ENCODE measurements around the gene PALLD. TPM values are rescaled to one million over a fixed set of nuclear protein-coding genes. Genes with fewer than 3 reads are reported as not detected.

The PALLD gene
- total RNA-seq, 1 donor from 2014 or later: 1.5 TPM

DNA sequence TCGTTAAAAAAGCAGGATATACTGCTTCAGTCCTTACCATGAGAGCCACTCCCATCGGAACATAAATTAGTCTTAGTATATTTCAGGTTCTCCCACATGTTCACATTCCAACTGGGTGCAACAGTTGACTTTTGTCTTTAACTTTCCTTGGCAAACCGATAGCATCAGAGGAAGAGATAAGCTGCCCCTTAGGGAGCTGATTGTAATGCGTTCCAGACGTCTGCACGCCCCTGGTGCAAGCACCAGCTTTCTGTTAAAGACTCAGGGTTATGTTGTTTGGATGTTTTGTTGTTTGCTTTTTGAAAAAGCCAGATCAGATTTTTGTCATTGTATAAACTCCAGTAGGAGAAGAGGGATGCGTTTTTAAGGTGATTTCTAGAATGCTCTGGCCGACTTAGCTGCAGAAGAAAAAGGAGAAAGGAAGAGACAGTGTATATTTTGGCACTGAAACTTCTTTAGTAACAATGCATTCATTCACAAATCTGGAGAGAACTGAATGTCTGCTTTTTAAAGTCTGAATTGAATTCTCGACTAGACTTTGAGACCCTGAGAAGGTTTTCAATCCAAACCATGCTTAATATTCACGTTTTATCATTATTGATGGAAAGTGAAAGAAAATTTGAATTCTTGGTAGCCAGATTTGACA, 352.3 kb downstream of the PALLD start:
- no peak for DNase-seq (ENCODE audit: low read depth, low spot score)

DNA sequence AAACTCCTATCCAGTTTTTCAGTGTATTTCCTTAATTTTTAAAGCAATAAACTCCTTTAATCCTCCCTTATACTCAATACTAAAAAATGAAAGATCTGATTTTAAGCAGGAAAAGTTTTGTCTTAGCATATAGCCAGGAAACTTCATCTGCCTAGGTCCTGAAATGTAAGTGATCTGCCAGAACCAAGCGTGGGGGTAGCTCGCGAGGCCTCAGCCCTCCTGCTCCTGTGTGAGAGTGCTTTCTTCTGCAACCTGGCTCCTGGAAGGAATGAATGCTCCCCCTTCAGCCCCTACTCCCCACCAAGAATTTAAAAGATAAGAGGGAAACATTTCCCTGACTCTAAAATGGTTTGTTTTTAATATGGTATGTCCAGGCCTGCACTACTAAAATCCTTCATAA, 353.1 kb downstream of the PALLD start:
- no peak for DNase-seq (ENCODE audit: low read depth, low spot score)

DNA sequence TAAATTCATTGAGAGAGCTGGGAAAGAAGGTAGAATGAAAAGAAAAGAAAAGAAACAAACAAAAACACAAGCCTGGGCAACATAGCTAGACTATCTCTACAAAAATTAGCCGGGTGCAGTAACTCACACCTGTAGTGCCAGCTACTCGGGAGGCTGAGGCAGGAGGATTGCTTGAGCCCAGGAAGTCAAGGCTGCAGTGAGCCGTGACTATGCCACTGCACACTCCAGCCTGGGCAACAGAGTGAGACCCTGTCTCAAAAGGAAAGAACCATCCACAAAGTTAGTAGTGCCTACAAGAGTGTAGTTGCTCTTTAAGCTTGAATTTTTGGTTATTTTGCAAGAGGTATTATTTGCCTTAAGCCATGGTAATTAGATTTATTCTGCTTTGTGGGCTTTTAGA, 355.5 kb downstream of the PALLD start:
- DNase-seq (ENCODE audit: low read depth, low spot score): no peak

DNA sequence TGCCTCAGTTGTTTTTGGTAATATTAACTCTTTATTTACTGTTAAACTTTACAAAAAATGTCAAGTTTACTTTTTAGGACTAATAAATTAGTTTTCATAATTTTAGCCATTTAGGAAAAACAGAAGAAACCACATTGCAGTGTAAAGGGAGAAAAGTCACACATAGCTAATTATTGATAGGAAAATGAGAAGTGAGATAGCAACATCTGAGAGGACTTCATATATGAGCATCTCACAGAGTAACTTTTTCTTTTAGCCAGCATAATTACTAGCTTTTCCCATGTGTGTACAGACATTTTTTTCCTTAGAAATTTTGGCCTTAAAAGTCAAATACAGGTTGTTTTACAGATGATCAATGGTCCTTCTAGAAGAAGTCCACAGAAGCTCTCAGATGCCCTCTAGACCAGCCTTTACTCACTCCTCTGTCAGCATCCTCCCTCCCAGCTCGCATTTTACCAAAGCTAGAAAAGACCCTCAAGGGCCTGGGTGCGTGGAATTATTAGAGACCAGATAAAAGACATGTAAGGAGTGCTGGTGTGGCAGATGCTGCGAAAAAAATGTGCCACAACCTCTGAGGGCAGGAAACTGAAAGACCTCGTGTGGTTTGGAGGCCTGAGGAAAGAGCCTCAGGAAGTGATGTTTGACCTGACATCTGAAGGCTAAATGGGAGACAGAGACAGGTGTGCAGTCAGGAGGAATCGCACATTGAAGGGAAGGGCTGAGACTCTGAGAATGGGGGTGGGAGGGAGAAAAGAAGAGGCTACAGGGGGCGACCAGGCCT, 356.3 kb downstream of the PALLD start:
- DNase-seq (ENCODE audit: low read depth, low spot score): no peak

DNA sequence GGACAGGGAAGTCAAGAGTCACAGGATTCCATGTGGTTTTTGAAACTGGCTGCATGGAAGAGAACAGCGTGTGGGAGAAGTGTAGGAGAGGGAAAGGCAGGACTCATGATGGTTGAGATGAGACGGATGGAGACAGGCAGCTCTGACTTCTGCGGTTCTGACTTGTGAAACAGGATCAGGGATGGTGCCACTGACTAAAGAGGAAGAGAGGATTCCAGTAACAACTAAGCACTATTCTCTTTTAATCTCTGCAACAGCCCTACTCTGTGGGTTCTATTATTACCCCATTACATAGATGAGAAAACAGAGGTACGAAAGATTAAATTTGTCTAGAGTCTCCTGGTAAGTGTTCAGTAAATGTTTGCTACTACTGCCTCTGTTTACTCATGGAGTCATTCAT, 356.9 kb downstream of the PALLD start:
- DNase-seq (ENCODE audit: low read depth, low spot score): no peak

DNA sequence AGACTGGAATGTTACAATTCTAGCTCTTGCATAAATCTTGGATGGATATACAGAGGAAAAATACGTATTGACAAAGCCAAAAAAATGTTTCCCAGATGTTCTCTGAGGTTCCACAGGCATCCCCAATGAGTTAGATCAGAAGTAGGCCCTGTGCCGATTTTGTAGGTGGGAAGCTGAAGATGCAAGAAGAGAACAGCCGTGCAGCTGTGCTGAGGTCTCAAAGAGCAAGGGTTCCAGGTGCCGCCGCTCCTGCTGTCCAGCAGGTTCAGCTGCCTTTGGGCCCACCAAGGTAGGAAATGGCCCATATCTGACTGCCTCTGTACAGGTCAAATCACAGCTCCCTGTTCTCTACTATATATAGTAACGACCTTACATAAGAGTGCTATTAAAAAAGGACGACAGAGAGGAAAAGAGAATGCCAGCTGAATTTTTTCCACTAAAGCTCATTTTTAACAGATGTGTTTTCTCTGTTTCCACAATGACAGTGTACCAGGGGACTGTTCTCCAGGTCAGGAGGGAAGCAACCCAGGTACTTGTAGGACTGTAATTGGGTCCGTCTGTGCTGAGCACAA, 357.6 kb downstream of the PALLD start:
- DNase-seq (ENCODE audit: low read depth, low spot score): no peak

DNA sequence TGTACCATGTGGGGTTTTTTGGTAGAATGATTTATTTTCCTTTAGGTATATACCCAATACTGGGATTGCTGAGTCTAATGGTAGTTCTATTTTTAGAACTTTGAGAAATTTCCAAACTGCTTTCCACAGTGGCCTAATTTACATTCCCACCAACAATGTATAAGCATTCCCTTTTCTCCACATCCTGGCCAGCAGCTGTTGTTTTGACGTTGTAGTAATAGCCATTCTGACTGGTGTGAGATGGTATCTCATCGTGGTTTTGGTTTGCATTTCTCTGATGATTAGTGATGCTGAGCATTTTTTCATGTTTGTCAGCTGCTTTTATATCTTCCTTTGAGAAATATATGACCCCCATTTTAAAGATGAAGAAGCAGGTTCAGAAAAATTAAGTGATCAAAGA, 359.5 kb downstream of the PALLD start:
- no peak for DNase-seq (ENCODE audit: low read depth, low spot score)

DNA sequence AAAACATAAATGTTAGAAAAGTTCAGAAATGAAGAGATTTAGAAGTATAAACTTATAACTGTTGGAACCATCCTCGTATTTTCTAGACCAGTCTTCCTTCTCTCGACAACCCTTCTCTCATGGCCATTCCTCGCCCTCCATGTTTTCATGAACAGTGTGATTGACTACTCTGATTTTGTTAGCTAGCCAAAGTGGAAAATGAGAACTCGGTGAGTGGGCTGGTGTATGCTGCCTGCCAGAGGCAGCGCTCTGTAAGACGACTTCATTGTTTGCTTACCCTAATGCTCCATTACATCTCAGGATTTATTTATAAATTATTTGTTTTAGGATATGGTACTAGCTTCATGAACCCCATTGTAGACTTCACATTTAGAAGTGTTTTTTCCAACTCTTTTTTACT, 360.2 kb downstream of the PALLD start:
- no peak for DNase-seq (ENCODE audit: low read depth, low spot score)

DNA sequence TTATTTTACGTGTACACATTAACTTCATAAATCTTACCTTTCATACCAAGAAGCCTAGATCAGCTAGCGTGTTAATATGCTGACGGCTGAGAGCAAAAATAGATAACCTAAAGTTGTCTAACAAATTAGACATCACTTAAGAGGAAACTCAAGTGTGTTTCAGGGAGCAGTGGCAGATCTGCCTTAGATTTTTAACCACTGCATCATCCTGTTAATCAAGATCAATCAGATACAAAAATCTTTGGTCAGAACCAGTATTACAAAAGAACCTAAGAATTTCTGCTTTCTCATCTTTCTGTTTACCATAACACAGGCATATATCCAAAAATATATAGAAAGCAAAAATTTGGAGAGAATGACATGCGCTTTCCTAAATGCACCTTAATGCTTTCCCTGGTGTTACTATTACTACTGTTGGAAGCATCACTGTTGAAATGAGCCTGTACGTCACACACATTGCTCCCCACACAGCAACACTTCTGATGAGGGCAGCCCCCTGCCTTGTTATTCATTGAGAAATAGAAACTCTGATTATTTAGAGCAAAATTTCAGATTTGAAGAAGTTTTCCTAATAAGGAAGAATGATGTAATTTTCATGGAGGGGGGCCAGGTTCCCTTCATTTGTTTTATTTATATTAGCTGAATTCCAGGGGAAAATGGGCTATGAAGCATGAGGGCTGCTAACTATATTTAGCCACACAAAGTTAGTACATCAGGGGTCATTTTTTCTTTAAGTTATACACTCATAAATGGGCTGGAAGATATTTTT, 360.9 kb downstream of the PALLD start:
- no peak for DNase-seq (ENCODE audit: low read depth, low spot score)

DNA sequence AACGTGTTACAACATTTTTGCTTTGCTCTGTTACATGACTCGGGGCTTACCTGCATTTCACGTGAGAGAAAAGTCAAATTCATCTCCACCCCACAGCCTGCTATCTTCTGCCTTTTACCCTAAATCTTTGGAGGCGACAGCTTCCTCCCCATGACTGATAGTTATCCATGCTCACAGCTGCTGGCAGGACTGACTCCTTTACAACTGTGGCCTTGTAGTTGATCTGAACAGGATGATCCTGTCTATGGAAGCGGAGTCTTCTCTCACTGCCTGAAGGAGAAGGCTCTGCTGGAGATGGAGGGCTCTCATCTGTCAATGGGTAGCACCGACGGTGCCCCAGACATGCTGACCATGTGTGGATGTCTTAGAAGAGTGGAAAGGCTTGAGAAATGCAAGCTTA, 362.2 kb downstream of the PALLD start:
- no peak for DNase-seq (ENCODE audit: low read depth, low spot score)

DNA sequence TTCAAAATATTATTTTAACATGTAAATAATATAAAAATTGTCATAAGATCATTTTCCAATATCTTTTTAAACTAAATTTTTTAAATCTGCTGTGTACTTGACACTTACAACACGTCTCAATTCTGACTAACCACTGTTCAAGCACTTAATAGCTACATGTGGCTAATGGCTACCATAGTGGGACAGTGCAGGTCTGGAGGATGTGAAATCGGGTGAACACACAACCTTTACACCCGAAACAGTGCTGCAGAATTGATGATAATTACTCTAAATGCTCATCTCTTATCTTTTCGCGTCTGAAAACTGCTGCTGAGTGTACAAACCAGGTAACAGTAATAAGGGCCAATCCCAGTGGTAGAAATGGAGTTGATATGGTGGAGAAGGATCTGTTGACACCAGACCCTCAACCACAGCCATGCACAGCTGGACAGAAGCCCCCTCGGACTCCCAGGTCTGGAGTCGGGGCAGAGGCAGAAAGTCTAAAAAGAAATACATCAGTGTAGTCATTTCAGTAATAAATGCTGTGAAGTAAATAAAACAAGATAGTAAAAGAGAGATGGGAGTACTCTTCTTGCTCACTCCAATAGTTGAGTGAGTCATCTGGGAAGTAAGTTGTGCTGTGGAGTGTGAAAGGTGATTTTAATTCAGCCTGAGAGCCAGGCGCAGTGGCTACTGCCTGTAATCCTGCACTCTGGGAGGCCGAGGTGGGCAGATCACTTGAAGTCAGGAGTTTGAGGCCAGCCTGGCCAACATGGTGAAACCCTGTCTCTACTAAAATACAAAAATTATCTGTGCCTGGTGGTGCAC, 363.2 kb downstream of the PALLD start:
- DNase-seq (ENCODE audit: low read depth, low spot score): no peak

DNA sequence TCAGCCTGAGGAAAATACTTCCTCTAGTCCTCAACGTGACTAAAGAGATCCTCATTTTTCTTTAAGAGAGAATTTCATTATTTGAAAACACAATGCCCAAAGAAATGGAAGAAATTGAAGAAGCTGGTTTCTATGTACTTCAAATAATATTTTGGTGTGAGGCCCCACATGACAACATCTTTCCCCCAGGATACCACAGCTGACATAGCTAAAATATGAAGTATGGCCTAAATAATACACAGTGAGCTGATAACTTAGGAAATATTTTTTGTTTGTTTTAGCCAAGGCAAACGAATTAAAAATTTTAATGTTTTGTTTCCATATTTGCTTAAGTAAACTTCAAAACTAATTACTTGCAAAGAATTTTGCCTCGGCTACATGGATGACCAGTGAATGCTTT, 364.0 kb downstream of the PALLD start:
- DNase-seq (ENCODE audit: low read depth, low spot score): no peak

DNA sequence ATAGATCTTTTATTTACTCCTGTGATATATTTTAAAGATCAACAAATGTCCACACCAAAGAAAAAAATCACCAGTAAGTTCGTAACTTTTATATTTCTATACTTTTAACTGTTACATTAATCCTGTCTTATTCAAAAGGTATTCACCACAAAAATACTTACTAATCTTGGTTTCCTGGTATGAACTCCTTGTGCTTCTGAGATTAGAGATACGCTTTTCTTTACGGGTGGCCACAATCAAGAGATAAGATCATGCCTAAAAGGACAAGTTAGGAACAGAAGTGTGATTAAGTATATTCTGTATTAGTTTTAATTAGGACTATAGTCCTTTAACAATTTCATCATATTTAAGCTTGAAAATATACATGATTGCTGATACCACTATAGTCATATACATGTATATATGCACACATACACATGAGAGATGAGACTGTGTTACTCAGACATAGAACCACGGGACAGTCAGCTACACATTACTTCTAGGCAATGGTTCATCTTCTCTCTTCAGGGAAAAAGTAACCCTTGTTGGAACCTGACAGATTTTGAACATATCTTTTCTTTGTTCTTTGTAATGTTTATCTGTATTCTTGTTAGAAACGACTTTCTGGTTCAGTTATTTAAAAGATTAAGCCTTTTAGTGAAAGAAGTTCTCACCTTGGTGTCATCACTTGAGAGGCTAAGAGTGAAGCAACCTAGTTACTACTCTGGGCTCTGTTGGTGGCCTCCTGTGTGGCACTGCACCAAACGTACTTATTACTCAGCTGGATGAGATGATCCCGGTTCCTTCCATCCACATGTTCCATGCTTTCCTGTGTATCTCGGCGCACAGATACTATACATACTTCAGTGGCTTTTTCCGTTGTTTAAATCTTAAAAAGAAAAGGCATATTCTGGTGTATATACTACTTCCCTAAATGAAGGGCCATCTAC, 367.1 kb downstream of the PALLD start:
- DNase-seq (ENCODE audit: low read depth, low spot score): no peak

DNA sequence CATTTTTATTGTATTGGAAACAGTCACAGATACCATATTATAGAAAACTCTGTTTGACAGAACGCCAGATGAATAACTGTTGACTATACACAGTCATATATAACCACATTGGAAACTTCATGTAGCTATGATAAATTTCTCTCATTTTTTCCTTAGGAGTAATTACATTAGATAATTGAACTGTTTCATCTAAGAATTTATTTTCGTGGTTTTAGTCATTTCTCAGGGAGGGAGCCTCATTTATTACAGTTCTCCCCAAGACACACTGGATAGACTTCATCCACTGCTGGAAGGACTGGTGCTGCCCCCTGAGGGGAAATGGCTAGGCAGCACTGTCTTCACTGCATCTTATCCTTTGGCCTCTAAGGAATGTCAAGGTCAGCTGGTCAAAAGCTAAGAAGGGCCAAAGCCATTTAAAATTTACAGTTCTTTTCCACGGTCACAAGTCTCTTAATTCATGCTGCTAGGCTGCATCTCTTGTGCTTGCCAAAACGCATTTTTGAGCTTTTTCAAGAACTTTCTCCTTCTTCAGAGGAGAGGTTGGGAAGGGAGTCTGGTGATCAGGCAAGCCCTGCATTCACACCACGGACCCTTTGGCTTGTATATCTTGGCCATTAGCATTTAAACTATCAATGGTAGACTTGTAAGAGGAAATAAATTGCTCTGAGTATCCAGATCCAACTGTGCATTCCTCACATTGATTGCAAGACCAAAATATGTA, 368.1 kb downstream of the PALLD start:
- DNase-seq (ENCODE audit: low read depth, low spot score): no peak

DNA sequence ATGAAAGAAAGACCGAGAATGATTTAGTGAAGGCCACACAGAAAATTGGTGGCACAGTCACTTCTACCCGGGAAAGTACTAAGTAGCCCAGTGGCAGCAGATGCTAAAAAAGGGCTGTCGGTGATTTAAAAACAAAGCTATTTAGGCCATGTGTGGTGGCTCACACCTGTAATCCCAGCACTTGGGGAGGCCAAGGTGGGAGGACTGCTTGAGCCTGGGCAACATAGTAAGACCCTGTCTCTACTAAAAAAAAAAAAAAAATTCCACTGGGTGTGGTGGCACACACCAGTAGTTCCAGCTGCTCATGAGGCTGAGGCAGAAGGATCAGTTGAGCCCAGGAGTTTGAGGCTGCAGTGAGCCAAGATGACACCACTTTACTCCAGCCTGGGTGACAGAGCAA, 369.0 kb downstream of the PALLD start:
- no peak for DNase-seq (ENCODE audit: low read depth, low spot score)

DNA sequence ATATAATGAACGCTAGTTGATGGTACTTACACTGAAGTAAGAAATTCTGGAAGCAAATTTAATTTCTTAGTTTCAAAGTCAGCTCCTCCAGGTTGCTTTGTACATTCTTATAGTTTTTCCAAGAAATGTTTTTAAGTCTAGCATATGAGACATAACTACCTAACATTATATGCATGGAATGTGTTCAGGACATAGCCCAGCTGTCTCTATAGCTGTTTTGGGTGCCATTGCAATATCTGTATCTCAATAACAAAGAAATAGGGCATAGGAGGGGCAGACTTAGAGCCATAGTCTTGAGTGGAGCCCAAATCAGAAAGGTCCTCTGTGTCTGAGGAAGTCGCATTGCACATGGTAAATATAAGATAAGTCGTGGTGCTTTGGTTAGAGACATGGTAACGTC, 369.8 kb downstream of the PALLD start:
- DNase-seq (ENCODE audit: low read depth, low spot score): no peak

DNA sequence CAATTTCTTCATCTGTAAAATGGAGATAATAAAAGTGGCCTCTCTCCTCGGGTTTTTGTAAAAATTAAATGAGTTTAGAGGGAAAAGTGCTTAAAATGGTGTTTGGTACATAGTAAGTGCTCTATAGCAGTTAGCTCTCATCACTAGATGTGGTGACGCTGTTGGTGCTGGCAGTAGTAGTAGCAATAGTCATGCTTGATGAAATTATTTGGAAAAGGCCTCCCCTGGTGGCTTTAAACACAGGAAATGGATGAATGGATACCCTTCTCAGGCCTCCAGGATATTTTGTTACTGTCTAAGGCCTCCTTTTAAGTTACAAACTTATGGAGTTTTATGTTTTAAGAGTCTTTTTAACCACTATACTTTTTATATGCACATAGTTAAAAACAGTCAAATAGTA, 370.3 kb downstream of the PALLD start:
- DNase-seq (ENCODE audit: low read depth, low spot score): no peak

DNA sequence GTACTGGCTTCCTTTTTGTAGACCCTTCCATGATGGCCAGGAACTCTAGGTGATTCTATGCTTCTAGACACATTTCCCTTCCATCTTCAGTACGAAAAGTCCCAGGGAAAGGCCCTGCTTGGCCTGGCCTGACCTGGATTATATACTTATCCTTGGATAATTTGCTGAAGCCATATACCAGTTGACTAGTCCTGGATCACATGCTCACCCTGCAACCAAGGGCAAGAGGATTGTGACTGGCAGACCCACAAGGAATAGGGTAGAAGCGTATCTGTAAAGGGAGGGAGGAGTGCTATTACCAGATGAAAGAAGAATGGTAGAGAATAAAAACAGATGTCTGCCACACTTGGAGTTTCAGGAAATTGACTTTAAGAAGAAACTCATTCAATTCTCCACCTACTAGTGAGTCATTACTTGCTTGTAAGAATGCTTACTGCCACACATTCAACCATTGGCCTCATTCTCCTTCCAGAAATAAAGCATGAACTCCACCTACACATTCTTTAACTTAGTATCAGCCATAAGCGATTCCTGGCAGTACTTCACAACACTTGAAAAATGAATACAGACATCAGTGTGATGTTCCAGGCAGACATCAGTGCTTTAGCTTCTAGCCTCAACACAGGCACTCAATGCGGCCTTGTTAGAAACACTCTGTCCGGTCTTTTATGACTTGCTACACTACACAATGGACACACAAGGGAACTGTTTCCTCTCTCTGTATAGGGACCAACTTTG, 371.4 kb downstream of the PALLD start:
- DNase-seq (ENCODE audit: low read depth, low spot score): no peak

DNA sequence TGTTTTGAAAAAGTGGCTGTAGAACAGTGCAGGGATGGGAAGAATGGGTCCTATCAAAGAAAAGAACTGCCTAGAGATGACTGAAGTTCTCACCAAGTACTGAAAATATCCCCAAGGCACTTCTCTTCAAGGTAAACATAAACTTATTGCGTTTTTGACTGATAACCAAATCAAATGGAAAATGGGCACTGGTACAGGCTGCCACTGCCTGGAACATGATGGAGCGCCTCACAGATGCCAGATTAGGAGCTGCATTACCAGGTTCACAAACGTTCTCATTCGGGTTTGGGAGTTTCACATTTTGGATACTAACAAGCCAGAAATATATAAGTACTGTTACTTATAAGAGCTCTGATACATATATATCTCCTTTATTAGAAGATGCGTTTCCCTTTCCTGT, 371.9 kb downstream of the PALLD start:
- DNase-seq (ENCODE audit: low read depth, low spot score): no peak

Data from pulmonary artery endothelial cell (primary cell).